SK-N-SH (cell line): ENCODE measurements around the gene MYMX. TPM values are rescaled to one million over a fixed set of nuclear protein-coding genes. Genes with fewer than 3 reads are reported as not detected.

Experiments used
- CTCF ChIA-PET: fragments of 300-600, 350-600 bp; formaldehyde crosslinking; extraction: SDS; loops from one replicate; lab custom pipeline; 2021; lab: Yijun Ruan, JAX
- POLR2A ChIA-PET: fragments of 350-600 bp; sonication (Branson Sonifier 250); formaldehyde crosslinking; extraction: SDS; loops from one replicate; lab custom pipeline; 2020; ENCODE audit warnings: antibody characterized with exemption, inconsistent platforms; lab: Yijun Ruan, JAX
- DNase-seq: peaks from one replicate; pipeline ENCODE4 v3.0.0; 2012
- H2AFZ ChIP-seq: fragments of 200-600 bp; sonication (generic); 2 replicates; pipeline ENCODE4 v1.8.1; 2016; ENCODE audit warnings: antibody characterized with exemption, mild to moderate bottlenecking, low read depth
- H3F3A ChIP-seq: fragments of 200-600 bp; sonication (generic); replicated peaks from 2 replicates; pipeline ENCODE3; 2016; ENCODE audit warnings: antibody characterized with exemption, mild to moderate bottlenecking; ENCODE audit not compliant: insufficient read depth
- H3K27ac ChIP-seq, 2 experiments: fragments of 200-500 bp in 1 of 2; fragments of 200-600 bp in 1 of 2; sonication (Bioruptor generic) in 1 of 2; sonication (generic), shearing (Covaris generic) in 1 of 2; 2 replicates each; pipeline versions ENCODE4 v1.5.1 to v1.6.1; 2014 to 2016; ENCODE audit warnings: low read depth in 2 of 2, inconsistent platforms in 1 of 2, low read length in 1 of 2, mild to moderate bottlenecking in 1 of 2, mixed read lengths in 1 of 2
- H3K27me3 ChIP-seq: fragments of 200-600 bp; sonication (generic), shearing (Covaris generic); 2 replicates; pipeline ENCODE4 v1.6.1; 2016; ENCODE audit warnings: mixed run types; ENCODE audit not compliant: insufficient read depth
- H3K36me3 ChIP-seq, 2 experiments: fragments of 200-500 bp in 1 of 2; fragments of 200-600 bp in 1 of 2; sonication (Bioruptor generic) in 1 of 2; sonication (generic) in 1 of 2; replicated peaks in 1 of 2; 2 replicates each; pipeline versions ENCODE3 to v1.5.1; 2014 to 2016; ENCODE audit warnings: low read length in 1 of 2, mild to moderate bottlenecking in 1 of 2; ENCODE audit not compliant: insufficient read depth in 2 of 2, control insufficient read depth in 1 of 2
- H3K4me1 ChIP-seq, 2 experiments: fragments of 200-500 bp in 1 of 2; fragments of 200-600 bp in 1 of 2; sonication (Bioruptor generic) in 1 of 2; sonication (generic), shearing (Covaris generic) in 1 of 2; 2 replicates each; pipeline versions ENCODE4 v1.5.1 to v1.6.1; 2014 to 2016; ENCODE audit warnings: low read depth in 1 of 2, low read length in 1 of 2, mixed run types in 1 of 2; ENCODE audit not compliant: insufficient read depth in 2 of 2, control insufficient read depth in 1 of 2
- H3K4me2 ChIP-seq: fragments of 200-600 bp; sonication (generic), shearing (Covaris generic); 2 replicates; pipeline ENCODE4 v1.6.1; 2017; ENCODE audit warnings: mixed run types
- H3K4me3 ChIP-seq, 2 experiments: fragments of 200-500 bp in 1 of 2; fragments of 200-600 bp in 1 of 2; sonication (Bioruptor generic) in 1 of 2; sonication (generic), shearing (Covaris generic) in 1 of 2; 2 replicates each; pipeline versions ENCODE4 v1.5.1 to v1.8.1; 2014 to 2016; ENCODE audit warnings: low read depth in 2 of 2, inconsistent platforms in 1 of 2, low read length in 1 of 2, mild to moderate bottlenecking in 1 of 2, mixed read lengths in 1 of 2, moderate library complexity in 1 of 2
- H3K79me2 ChIP-seq: fragments of 200-600 bp; sonication (generic); 2 replicates; pipeline ENCODE4 v1.8.1; 2017; ENCODE audit warnings: mild to moderate bottlenecking; ENCODE audit not compliant: insufficient read depth
- H3K9ac ChIP-seq: fragments of 200-600 bp; sonication (generic); 2 replicates; pipeline ENCODE4 v1.6.1; 2017; ENCODE audit warnings: mixed run types
- H3K9me2 ChIP-seq: fragments of 200-600 bp; sonication (generic); 2 replicates; pipeline ENCODE4 v1.6.1; 2017; ENCODE audit warnings: mixed run types
- H3K9me3 ChIP-seq: fragments of 200-600 bp; sonication (generic); 2 replicates; pipeline ENCODE4 v1.6.1; 2017; ENCODE audit warnings: mixed run types, mild to moderate bottlenecking, moderate library complexity
- H4K20me1 ChIP-seq: fragments of 200-600 bp; sonication (generic); 2 replicates; pipeline ENCODE4 v1.6.1; 2017; ENCODE audit warnings: mild to moderate bottlenecking, mixed run types; ENCODE audit not compliant: insufficient read depth
- EP300 ChIP-seq, 2 experiments: IDR thresholded peaks; 2 replicates each; pipeline versions ENCODE4 v1.4.0 to v1.6.1; 2012; ENCODE audit warnings: borderline replicate concordance in 1 of 2, low read depth in 1 of 2, low read length in 1 of 2
- FOSL2 ChIP-seq: IDR thresholded peaks from 2 replicates; pipeline ENCODE4 v1.4.0; 2012; ENCODE audit warnings: low read depth, mild to moderate bottlenecking, moderate library complexity, borderline replicate concordance
- FOXM1 ChIP-seq: IDR thresholded peaks from 2 replicates; pipeline ENCODE4 v1.4.0; 2012; ENCODE audit warnings: low read depth, mild to moderate bottlenecking
- MXI1 ChIP-seq: IDR thresholded peaks from 2 replicates; pipeline ENCODE4 v1.6.1; 2012; ENCODE audit warnings: mild to moderate bottlenecking, low read depth, low read length, improper control_type of control experiment
- POLR2AphosphoS5 ChIP-seq: IDR thresholded peaks from 2 replicates; pipeline ENCODE4 v1.6.1; 2012; ENCODE audit warnings: low read depth, low read length
- RAD21 ChIP-seq: IDR thresholded peaks from 2 replicates; pipeline ENCODE4 v1.6.1; 2012; ENCODE audit warnings: mild to moderate bottlenecking, low read length
- RCOR1 ChIP-seq: fragments of 150-350 bp; IDR thresholded peaks from 2 replicates; pipeline ENCODE4 v1.6.1; 2017; ENCODE audit warnings: antibody characterized with exemption, low read length
- RXRA ChIP-seq: IDR thresholded peaks from 2 replicates; pipeline ENCODE4 v1.4.0; 2012; ENCODE audit warnings: low read depth, mild to moderate bottlenecking, borderline replicate concordance
- SIN3A ChIP-seq: IDR thresholded peaks from 2 replicates; pipeline ENCODE4 v1.6.1; 2012; ENCODE audit warnings: low read depth, mild to moderate bottlenecking, low read length, moderate library complexity, borderline replicate concordance
- SMC3 ChIP-seq: IDR thresholded peaks from 2 replicates; pipeline ENCODE4 v1.6.1; 2012; ENCODE audit warnings: low read depth, low read length, improper control_type of control experiment
- TEAD4 ChIP-seq: IDR thresholded peaks from 2 replicates; pipeline ENCODE4 v1.4.0; 2012; ENCODE audit warnings: mild to moderate bottlenecking, borderline replicate concordance; ENCODE audit not compliant: insufficient read depth
- WGBS: methylation state at CpG from one replicate; pipeline ENCODE4 v1.1.6; 2017; ENCODE audit warnings: low lambda C conversion rate; 5-methylcytosine and 5-hydroxymethylcytosine counted together
- polyA plus RNA-seq, 3 experiments: library from polyadenylated mRNA; depleted of rRNA; stranded (reverse); fragments of >200 nt; gene quantifications; 2 replicates each; pipeline ENCODE4 v1.2.3, GENCODE V29; 2012
- TF ChIP-seq, protein P1 (sequence below): IDR thresholded peaks from 2 replicates; pipeline ENCODE4 v1.6.1; 2012; ENCODE audit warnings: mild to moderate bottlenecking, low read depth, low read length, moderate library complexity
- TF ChIP-seq, protein P2 (sequence below): IDR thresholded peaks from 2 replicates; pipeline ENCODE4 v1.4.0; 2012; ENCODE audit warnings: low read depth, borderline replicate concordance
- TF ChIP-seq, protein P3 (sequence below): IDR thresholded peaks from 2 replicates; pipeline ENCODE4; 2012
- TF ChIP-seq, protein P4 (sequence below): fragments of 150-350 bp; IDR thresholded peaks from 2 replicates; pipeline ENCODE4 v1.6.1; 2017; ENCODE audit warnings: antibody characterized with exemption, low read length, low read depth, borderline replicate concordance
- TF ChIP-seq, protein P5 (sequence below): fragments of 200-600 bp; sonication (generic); IDR thresholded peaks from 2 replicates; pipeline ENCODE4 v1.6.1; 2017; ENCODE audit warnings: antibody characterized with exemption, mild to moderate bottlenecking, moderate library complexity
- TF ChIP-seq, protein P6 (sequence below): IDR thresholded peaks from 2 replicates; pipeline ENCODE4 v1.4.0; 2012; ENCODE audit warnings: low read depth

Gene MYMX
- polyA plus RNA-seq, 1 of the 3 experiments (the other 2 are of a cell fraction), result not detected

DNA sequence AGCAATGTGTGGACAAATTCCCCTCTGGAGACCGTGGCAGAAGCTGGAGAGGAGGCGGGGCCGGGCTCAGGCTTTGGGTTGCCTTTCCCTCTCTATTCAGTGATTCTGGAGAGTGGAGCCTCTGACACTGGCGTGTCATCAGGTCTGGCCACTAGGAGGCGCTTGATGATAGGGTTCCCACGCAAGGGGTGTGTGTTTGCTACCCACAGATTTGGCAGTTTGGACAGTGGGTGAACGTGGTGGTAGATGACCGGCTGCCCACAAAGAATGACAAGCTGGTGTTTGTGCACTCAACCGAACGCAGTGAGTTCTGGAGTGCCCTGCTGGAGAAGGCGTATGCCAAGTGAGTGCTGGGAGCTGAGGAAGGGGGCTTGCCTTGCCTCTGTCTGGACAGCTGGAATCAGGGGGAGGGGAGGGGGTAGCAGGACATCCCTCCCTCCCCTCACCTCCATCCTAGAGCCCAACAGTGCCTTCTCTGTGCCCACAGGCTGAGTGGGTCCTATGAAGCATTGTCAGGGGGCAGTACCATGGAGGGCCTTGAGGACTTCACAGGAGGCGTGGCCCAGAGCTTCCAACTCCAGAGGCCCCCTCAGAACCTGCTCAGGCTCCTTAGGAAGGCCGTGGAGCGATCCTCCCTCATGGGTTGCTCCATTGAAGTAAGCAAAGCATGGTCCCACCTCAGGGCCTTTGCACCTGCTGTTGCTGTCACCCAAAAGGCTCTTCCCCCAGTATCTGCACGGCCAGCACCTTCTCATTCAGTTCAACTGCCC is 43.8 kb upstream of the MYMX start:
- 28% methylated on average over 9 of the region's 15 CpGs for WGBS
- Histone ChIP-seq H3K9me3 (no peaks in the 10 kb centered on the region), H3K27me3 (no peaks in the 10 kb centered on the region), H3K4me1 (peaks cover 0 to 4% of the 10 kb centered on the region in 2 experiments; a peak in 1 of 4 replicates), H3K9ac (no peak overlapping the region), H2AFZ (no peak overlapping the region), H3K4me2 (no peak overlapping the region), H3K4me3 (no peak overlapping the region), H3K9me2 (no peaks in the 10 kb centered on the region), H3K36me3 (no peaks in the 10 kb centered on the region), H4K20me1 (no peaks in the 10 kb centered on the region), H3K79me2 (no peaks in the 10 kb centered on the region), H3K27ac (no peak overlapping the region), H3F3A (peaks cover 2% of the 10 kb centered on the region)
- no peak for TF ChIP-seq FOSL2
- TF ChIP-seq SIN3A, result peak; percentile 64; the same call in 1 of the 2 replicates
- TF ChIP-seq, protein P1, sequence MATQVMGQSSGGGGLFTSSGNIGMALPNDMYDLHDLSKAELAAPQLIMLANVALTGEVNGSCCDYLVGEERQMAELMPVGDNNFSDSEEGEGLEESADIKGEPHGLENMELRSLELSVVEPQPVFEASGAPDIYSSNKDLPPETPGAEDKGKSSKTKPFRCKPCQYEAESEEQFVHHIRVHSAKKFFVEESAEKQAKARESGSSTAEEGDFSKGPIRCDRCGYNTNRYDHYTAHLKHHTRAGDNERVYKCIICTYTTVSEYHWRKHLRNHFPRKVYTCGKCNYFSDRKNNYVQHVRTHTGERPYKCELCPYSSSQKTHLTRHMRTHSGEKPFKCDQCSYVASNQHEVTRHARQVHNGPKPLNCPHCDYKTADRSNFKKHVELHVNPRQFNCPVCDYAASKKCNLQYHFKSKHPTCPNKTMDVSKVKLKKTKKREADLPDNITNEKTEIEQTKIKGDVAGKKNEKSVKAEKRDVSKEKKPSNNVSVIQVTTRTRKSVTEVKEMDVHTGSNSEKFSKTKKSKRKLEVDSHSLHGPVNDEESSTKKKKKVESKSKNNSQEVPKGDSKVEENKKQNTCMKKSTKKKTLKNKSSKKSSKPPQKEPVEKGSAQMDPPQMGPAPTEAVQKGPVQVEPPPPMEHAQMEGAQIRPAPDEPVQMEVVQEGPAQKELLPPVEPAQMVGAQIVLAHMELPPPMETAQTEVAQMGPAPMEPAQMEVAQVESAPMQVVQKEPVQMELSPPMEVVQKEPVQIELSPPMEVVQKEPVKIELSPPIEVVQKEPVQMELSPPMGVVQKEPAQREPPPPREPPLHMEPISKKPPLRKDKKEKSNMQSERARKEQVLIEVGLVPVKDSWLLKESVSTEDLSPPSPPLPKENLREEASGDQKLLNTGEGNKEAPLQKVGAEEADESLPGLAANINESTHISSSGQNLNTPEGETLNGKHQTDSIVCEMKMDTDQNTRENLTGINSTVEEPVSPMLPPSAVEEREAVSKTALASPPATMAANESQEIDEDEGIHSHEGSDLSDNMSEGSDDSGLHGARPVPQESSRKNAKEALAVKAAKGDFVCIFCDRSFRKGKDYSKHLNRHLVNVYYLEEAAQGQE, result no peak
- TF ChIP-seq, protein P2, sequence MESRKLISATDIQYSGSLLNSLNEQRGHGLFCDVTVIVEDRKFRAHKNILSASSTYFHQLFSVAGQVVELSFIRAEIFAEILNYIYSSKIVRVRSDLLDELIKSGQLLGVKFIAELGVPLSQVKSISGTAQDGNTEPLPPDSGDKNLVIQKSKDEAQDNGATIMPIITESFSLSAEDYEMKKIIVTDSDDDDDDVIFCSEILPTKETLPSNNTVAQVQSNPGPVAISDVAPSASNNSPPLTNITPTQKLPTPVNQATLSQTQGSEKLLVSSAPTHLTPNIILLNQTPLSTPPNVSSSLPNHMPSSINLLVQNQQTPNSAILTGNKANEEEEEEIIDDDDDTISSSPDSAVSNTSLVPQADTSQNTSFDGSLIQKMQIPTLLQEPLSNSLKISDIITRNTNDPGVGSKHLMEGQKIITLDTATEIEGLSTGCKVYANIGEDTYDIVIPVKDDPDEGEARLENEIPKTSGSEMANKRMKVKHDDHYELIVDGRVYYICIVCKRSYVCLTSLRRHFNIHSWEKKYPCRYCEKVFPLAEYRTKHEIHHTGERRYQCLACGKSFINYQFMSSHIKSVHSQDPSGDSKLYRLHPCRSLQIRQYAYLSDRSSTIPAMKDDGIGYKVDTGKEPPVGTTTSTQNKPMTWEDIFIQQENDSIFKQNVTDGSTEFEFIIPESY, result no peak
- TF ChIP-seq RCOR1, result peak; percentile 21; the same call in 1 of the 2 replicates
- no peak for TF ChIP-seq POLR2AphosphoS5
- TF ChIP-seq, protein P3, sequence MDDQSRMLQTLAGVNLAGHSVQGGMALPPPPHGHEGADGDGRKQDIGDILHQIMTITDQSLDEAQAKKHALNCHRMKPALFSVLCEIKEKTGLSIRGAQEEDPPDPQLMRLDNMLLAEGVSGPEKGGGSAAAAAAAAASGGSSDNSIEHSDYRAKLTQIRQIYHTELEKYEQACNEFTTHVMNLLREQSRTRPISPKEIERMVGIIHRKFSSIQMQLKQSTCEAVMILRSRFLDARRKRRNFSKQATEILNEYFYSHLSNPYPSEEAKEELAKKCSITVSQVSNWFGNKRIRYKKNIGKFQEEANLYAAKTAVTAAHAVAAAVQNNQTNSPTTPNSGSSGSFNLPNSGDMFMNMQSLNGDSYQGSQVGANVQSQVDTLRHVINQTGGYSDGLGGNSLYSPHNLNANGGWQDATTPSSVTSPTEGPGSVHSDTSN, result no peak
- TF ChIP-seq EP300 (IDR thresholded peaks at IDR 0.05; ENCODE audit: borderline replicate concordance in 1 of 2, low read depth in 1 of 2, low read length in 1 of 2), result no peak
- TF ChIP-seq FOXM1, result no peak
- peak; percentile 52; the same call in 1 of the 2 replicates for TF ChIP-seq MXI1
- TF ChIP-seq, protein P4, sequence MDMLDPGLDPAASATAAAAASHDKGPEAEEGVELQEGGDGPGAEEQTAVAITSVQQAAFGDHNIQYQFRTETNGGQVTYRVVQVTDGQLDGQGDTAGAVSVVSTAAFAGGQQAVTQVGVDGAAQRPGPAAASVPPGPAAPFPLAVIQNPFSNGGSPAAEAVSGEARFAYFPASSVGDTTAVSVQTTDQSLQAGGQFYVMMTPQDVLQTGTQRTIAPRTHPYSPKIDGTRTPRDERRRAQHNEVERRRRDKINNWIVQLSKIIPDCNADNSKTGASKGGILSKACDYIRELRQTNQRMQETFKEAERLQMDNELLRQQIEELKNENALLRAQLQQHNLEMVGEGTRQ, result no peak
- TF ChIP-seq, protein P5, sequence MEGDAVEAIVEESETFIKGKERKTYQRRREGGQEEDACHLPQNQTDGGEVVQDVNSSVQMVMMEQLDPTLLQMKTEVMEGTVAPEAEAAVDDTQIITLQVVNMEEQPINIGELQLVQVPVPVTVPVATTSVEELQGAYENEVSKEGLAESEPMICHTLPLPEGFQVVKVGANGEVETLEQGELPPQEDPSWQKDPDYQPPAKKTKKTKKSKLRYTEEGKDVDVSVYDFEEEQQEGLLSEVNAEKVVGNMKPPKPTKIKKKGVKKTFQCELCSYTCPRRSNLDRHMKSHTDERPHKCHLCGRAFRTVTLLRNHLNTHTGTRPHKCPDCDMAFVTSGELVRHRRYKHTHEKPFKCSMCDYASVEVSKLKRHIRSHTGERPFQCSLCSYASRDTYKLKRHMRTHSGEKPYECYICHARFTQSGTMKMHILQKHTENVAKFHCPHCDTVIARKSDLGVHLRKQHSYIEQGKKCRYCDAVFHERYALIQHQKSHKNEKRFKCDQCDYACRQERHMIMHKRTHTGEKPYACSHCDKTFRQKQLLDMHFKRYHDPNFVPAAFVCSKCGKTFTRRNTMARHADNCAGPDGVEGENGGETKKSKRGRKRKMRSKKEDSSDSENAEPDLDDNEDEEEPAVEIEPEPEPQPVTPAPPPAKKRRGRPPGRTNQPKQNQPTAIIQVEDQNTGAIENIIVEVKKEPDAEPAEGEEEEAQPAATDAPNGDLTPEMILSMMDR, result peak; percentile 90
- TF ChIP-seq RXRA, result no peak
- TF ChIP-seq, protein P6, sequence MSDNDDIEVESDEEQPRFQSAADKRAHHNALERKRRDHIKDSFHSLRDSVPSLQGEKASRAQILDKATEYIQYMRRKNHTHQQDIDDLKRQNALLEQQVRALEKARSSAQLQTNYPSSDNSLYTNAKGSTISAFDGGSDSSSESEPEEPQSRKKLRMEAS, result no peak
- TF ChIP-seq SMC3, result peak; percentile 91
- no peak for TF ChIP-seq TEAD4
- peak; percentile 95 for TF ChIP-seq RAD21
- DNase-seq, result peak; percentile 88
- ChIA-PET CTCF (interaction anchor here (0.6 to 7.1 kb wide), 49 partner anchors 10 to 336 kb away, joined by 3 to 128 read pairs (median 8); partner anchors contain the start of genes CAPN11, HSP90AB1, MYMX and SLC29A1), POLR2A (interaction anchor here (0.9 to 1.5 kb wide), 5 partner anchors 49 to 74 kb away, joined by 3 to 7 read pairs (median 4); partner anchors contain the start of gene HSP90AB1)
